Fibroblast of skin of left quadriceps (primary cell): Measurements from ENCODE around the gene KLK14.

ENCODE experiments used
- DNase-seq, 2 experiments: peaks; one replicate each; pipeline ENCODE4 v3.0.0-alpha.2; 2013; ENCODE audit warnings: low read depth in 2 of 2

Gene KLK14

DNA sequence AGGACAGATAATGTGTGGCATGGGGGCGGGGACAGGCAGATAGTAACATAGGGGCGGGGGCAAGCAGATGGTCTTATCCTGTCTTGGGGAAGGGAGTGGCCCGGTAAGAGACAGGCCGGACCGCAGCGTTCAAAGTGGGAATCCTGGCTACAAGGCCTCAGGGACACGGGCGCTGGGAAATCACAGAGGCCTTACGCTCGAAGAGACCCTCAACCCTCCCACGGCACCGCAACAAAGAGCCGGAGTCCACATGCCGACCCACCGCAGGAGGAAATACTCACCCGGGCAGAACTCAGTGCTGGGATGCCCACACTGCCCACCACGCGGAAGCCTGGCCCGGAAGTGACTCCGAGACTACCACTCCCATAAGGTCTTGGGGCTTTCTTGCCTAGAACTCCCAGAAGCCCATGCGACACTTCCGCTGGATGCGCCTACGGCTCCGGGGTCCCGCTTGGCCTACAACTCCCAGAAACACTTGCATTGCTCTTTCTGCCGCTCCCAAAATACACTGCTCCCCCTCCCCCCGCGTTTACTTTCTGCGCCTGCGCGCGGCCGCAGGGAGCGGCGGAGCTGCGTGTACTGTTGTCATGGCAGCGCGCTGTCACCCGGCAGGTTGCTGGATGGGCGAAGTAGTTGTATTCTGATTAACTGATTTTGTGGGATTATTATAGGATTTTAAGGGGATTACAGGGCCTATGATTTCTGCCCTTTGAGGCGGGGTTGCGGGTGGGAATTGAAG lies 25.5 kb upstream of the KLK14 start, which contains the start of gene CTU1:
Gene CTU1, minus strand, starts transcription at position 344 of the 739 bp plus-strand sequence. CDS start 3,840 bp downstream, outside the sequence.
- peak; percentile 98 for DNase-seq

DNA sequence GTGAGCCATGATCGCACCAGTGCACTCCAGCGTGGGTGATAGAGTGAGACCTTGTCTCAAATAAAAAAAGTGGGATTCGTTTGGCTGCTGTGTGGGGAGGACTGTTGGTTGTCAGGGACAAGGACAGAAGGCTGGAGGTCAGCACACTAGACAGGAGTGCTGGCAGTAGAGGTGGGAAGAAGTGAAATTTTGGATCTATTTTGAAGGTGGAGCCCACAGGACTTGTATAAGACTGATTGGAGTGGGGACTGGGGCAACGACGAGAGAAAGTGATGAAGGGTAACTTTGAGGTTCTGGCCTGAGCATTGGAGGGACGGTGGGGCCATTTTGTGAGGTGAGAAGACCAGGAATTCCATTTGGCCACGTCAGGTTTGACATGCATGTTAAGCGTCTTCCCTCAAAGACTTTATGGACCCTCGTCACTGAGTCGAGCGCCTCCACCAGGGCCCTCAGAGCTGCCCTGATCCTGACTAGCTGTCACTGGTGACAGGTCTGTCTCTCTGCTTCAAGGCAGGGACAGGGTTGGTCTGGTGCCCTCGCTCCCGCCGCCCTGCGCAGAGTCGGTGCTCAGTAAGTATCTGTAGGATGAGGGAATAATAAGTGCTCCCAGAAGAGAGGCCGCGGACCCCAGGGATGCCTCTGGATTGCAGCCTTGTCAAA lies 24.8 kb upstream of the KLK14 start:
- no peak for DNase-seq

DNA sequence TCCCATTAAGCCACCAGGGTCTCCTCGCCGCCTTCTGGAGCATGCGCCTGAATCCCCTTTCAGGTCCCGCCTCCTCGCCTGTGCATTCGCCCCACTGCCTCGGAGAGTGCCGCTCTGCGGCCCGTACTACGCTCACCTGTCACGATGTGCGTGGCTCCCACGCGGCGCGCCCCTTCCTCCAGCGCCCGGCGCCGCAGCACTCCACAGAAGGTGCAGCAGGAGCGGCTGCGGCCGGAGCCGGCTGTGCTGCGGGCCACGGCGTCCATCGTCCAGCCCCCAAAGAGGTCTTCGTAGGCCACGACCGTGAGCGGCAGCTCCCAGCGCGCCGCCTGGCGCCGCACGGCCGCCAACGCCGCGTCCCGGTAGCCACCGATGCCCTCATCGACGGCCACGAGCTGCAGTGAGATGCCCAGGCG lies 21.2 kb upstream of the KLK14 start:
- no peak for DNase-seq

DNA sequence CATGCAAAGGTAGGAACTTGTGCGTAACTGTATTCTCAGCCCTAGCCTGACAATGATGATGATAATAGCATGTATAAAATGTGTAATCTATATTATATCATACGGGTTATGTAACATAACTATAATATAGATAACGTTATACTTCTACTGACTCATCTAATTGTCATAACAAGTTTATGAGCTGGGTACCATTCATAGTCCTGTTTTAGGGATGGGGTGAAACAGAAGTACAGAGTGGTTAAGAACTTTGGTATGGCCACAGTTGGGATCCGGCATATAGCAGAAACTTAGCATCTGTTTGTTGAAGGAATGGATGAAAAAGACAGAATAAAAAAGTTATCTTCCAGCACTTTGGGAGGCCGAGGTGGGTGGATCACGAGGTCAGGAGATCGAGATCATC lies 20.3 kb upstream of the KLK14 start:
- DNase-seq = no peak

DNA sequence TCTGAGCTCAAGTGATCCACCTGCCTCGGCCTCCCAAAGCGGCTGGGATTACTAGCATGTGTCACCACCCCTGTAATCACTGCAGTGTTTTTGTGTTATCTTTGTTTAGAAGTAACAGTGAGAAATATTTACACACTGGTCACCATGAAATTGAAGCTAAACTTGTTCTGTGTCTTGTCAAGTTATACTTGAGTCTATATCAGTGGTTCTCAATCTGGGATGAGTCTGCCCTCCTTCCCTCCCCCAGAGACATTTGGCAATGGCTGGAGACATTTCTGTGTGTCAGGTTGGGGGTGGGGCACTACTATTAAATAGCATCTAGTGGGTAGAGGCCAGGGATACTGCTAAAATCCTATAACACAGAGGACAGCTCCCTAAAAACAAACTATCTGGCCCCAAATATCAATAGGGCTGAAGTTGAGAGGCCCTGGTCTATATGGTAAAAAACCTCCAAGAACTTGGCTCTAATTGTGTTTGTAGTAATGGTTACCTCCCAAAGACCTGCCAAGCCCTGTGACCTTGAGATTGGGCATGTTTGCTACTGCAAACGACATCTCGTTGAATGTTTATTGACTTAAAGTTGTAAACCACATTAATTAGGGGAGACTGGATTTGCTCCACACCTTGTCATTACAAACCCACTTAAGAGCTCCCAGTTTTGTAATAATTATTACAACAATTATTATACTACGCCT lies 18.6 kb upstream of the KLK14 start:
- no peak for DNase-seq

DNA sequence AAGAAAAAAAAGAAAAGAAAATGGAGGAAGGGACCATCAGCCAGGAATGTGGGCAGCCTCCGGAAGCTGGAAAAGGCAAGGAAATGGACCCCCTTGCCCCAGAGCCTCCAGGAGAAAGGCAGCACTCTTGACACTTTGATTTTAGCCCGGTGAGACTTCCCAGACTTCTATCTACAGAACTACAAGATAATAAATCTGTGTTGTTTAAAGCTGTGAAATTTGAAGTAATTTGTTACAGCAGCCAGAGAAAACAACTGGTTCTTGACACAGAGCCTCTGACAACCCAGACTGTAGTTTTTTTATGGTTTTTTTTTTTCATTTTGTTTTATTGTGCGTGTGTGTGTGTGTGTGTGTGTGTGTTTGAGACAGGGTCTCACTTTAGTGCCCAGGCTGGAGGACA lies 17.9 kb upstream of the KLK14 start:
- no peak for DNase-seq

DNA sequence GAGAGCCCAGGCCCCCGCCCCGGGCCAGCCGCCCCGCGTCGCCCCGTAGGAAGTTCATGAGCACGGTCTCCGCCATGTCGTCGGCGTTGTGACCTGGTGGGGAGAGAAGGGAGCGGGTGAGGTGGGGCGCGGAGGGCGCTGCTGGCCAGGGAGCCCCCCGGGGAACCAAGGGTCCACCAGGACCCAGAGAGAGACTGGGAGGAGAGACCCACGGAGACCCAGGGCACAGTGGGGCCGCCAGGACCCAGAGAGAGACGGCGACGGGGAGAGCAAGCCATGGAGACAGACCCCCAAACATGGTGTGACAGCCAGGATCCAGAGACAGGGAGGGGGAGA lies 16.3 kb upstream of the KLK14 start:
- DNase-seq = no peak

DNA sequence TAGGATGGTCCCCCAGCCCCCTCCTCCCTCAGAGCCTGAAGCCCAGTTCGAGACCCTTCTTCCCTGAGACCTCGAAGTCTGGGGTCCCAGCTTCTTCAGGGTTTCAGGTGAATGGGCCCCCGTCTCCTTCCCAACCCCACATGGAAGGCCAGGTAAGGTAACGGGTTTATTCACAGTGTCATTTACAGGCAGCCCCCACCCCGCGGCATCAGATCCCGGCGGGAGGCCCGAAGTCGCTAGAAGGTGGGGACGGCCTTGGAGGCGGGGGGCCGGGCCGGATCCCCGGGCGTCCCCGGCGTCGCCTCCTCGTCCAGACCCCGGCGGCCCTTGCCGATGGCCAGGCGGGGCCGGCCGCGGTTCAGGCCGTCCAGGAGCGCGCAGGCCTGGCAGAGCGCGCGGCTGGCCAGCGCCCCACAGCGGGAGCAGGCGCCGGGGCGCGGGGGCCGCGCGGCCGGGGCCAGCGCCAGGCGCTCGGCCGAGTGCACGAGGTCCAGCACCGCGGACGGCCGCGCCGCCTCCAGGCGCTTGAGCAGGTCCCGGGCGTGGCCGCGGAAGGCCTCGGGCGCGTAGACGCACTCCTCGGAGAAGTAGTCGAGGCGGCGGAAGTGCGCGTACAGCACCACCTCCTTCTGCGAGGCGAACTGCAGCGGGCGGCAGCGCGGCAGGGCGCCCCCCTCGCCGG lies 15.8 kb upstream of the KLK14 start:
- no peak for DNase-seq

DNA sequence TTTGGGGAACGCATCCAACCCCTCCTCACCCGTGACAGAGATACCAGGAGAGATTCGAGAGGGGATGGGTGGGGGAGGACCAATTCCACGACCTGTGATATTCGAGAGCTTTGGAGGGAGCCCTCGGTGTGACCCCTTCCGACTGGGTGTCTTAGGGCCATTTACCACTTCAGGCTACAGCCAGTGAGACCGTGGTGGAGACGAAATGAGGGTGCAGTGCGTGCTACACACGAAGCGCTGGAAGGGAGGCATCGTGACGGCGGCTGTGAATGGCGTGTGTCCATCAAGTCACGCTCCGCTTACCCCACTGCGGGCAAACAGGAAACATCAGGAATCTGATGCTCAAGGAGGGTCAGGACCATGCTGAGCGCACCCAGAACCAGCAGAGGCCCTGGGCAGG lies 15.1 kb upstream of the KLK14 start:
- DNase-seq = no peak

DNA sequence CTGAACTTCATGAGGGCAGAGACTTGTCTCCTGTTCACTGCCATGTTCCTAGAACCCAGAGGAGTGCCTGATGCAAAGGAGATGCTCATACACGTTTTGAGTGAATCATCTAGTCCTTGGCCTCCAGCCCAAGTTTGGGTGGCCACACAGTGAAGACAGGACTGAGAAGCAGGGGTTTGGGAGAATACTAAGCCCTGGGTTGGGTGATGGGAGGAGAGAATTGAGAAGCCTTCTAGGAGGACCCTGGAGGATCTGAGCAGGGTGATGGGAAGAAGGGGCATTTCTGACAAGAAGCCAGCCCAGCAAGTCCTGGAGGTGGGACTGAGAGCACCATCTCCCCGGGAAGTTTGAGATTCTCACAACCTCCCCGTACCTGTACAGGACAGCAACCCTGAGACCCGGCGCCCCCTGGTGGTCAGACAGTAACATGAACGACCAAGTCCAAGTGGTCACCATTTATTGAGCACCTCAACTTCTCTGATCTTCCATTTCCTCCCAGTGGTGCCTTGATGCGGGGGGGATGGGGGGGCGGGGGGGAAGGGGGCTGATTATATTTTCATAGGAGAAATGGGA lies 14.6 kb upstream of the KLK14 start:
- peak; percentile 22 to 27 for DNase-seq

DNA sequence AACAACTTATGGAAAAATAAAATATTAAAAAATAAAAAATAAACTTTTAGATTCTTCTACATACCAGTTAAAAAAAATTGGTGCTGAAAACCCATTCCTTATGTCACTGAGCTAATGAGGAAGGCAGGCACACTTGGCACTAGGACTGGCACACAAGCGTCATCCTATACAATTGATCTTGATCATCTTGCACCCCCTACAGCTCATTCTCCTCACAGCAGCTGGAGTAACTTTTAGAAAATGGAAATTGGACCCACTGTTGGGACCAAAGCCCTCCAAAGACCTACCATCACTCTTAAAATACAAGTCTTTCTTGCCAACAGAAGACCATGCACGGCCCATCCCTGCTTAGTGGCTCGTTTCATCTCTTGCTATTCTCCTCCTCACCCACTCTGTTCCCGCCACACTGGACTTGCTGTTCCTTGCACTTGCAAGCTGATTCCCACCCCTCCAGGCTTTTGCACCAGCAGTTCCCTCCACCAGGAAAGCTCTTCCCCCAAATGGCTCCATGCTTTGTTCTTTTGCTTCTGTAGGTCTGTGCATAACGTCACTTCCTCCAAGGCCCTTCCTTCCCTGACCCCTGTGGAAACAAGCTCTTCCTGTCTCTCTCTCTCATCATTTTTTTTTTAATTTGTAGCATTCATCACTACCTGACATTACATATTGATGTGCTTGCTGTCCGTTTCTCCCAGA lies 13.9 kb upstream of the KLK14 start:
- no peak for DNase-seq

DNA sequence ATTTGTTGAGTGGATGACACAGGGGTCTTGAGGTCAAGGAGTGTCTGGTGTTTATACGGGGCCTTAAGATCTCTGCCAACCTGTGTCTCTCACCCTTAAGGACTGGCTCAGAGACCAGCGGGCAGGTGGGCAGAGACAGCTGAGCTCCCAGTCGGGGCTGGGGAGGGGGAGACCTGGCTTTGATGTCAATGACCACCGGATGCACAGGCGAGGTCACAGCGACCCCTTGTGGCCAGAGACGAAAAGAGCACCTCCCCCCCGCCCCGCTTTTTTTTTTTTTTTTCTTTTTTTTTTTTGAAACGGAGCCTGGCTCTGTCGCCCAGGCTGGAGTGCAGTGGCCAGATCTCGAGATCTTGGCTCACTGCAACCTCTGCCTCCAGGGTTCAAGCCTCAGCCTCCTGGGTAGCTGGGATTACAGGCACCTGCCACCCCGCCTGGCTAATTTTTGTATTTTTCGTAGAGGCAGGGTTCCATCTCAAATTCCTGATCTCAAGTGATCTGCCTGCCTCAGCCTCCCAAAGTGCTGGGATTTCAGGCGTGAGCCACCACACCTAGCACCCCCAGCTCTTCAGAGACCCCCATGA lies 12.1 kb upstream of the KLK14 start:
- DNase-seq = no peak

DNA sequence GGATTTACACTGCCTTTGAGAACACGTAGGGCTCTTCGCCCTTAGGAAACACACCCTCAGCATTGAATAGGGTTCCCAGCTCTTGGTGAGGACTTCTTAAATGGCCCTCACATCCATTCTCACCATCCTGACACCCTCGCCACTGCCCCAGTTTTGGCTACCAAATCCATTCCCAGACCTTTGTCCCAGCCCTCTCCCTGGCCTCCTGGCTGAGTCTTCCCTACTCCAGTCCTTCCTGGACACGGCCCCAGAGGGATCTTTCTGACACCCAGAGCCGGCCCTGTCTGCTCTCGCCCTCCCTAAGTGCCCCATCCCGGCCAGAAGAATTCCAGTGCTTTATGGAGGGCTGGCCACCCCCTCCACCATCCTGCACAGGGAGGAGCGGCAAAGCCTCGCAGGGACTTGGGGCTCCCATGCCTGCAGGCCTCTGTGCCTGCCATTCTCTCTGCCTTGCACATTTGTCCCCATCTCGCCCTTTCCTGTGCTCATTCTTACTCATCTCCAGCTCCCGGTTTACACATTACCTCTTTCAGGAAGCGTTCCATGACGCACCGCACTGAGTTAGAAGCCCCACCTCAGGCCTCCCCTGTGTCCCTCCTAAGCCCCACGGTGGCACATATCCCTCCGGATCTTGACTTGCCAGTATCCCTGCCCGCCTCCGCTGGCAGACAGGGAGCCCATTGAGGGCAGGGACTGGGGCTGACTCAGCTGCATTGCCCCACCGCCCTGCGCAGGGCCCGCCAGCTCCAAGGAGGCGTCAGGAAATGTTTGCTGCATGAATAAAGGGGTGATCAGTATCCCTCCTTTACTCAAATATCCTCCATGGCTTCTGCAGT lies 11.0 kb upstream of the KLK14 start:
- DNase-seq = no peak

DNA sequence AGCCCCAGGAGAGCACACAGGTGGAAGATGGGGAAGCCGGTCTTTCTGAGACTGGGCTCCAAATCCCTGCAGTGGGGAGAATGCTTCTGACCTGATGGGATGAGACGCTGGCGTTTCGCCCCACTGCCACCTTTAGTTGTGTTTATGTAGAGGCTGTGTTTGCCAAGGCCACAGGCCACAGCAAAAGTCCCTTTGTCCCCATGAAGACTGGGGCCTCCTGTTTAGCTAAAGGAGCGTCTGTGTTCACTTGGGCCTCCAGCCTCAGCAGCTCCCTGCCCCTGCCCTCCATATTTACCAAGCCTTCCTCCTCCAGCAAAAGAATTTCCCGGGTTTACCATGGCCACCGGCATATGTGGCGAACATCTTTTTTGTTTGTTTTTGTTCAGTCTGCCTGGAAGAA lies 10.4 kb upstream of the KLK14 start:
- no peak for DNase-seq

DNA sequence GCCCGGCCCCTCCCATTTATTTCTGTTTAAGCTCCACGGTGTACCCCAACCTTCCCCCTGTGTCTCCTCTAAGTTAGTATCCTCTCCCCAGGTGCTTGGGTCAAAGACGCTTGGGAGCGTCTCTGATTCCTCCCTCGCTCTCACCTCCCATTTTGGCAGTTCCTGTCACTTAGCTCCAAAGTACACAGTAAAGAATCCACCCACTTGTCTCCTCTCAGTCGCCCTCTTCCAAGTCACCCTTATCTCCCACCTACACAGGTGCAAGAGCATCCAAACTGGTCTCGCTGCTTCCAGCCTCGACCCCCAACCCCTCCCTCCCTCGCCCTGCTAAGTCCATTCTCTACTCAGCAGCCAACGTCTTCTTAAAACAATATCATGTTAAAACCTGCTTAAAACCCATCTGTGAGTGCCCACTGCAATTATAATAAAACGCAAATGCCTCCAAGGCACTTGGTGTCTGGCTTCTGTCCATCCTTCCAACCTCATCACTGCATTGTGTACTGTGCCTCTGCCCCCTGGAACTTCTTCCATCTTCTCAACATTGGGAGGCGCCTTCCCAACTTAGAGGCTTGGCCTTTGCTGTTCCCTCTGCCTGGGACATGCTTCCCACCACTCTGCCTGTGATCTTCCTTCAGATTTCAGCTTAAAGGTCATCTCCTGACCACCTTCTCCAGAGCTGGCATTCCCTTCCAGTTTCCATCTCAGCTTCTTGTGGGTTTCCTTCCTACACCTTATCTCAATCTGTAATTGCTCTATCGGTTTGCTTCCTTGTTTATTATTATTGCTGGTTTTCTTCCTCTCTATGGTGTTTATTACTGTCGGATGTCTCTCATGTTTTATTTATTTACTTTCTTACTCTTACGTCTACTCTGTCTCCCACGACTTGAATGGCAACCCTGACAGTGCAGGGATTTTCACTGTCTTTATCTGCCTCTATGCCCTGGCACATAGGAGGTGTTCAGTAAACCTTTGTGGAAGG lies 9.5 kb upstream of the KLK14 start:
- no peak for DNase-seq

DNA sequence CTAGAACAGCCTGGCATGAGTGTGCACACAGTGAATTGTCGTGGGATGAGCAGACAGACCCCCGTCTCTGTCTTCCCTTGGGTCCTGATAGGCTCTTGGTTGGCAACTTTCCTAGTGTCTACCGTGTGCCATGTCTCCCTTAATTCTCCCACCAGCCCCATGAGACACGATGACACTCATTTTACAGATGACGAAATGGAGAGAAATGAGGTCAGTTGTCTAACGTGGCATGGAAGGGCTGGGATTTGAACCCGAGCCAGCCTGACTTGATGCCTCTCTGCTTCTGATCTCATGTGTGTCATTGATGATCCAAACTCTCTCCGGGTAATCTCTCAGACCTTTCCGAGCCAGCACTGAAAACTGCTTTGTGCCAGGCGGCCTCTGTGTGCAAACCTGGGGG lies 8.4 kb upstream of the KLK14 start:
- DNase-seq = no peak

DNA sequence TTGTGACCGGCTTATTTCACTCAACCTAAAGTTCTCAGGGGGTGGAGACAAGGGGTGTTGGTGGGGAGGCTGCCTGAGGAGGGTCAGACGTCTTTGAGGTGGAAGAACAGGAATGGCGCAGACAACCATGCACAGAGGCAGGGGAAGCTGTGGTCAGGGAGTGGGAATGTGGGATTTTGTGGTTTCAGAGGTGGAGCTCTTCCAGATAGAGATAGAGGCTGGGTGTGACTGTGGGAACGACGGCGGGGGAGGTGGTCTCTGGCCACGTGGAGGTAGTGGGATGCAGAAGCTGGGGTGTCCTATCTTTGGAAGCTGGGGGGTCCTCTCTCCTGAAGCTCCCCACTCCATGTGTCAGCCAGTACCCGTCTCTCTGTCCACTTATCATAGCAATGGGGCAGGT lies 7.8 kb upstream of the KLK14 start:
- no peak for DNase-seq

DNA sequence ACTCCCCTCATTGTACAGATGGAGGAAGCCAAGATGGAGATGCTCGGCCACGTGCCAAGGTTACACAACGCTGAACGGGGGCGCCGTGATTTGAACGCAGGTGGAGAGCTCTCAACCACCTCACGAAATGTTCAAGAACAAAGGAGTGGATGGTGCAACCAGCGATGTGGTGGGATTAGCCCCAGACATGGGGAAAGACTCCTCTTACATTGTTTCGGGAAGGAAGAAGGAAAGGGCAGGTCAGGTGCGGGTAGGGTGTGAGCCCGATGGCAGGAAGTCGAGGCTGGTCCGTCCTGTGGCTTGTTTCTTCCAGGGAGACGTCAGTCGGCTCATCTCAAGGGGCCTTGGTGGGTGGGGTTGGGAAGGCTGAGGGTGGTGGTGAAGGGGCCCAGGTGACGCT lies 7.1 kb upstream of the KLK14 start:
- DNase-seq = no peak
